ENCODE data around the gene FHOD3.

FHOD3 gene

DNA sequence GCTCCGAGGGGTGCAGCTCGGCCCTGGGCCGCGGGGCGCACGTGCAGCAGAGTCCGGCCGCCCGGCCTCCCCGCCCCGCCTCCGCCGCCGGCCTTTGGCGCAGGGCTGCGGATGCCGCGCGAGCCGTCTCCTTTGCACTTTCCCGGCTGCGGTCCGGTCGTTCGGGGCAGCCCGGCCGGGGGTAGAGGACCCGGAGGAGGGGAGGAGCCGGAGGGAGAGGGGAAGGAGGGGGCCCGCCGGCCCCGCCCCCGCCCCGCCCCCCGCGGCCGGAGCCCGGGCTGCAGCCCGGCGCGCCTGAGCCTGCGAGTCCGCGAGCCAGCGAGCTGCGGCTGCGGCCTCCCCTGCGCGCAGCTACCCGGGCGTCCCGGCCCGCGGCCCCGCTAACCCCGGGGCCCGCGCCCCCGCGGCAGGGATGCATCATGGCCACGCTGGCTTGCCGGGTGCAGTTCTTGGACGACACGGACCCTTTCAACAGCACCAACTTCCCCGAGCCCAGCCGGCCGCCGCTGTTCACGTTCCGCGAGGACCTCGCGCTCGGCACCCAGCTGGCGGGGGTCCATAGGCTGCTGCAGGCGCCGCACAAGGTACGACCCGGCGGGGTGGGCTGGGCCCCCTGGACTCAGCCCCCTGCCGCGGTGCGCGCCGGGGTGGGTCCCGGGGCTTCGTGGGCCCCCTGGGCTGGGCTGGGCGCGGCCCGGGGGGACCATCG, at the start of gene FHOD3:
Gene FHOD3, plus strand, starts transcription at position 297 of the 709 bp plus-strand sequence. Its CDS starts 123 bp downstream, at position 420.
- DNase-seq (ENCODE audit: low read depth) = no peak

DNA sequence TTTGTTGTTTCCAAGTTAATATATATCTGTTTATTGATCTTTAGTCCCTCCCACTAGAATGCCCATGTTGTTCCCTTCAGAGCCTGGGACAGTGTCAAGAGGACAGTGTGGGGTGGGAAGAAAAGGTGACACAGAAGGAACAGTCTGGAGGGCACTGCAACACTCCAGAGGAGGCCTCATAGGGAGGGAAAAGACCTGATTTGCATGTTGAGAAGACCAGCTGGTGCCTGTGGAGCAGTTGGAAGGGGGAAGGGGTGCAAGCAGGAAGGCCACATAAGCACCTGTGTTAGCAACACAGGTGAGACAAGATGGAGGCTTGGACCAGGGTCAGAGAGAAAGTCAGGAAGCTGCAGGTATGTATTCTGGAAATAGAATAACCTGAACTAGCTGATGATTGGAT, 48.1 kb upstream of the FHOD3 start:
- no peak for DNase-seq (ENCODE audit: low read depth)

DNA sequence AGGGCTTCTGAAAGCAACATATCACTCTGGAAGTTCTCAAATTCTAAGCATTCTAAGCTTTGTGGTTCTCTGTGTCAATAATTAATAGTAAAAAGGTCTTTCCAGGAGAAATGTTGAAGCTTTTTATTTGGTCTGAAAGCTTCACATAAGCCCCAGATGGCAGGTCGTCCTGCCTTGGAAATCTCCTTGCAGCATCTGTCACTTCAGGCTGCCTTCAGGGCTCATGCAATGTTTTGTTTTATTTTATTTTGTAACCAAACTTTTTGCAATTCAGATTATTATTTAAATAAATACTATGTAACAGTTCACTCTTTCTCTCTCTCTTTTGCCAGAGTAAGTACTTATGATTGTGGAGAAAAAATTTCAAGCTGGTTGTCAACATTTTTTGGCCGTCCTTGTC, 46.7 kb upstream of the FHOD3 start:
- DNase-seq (ENCODE audit: low read depth) = no peak

DNA sequence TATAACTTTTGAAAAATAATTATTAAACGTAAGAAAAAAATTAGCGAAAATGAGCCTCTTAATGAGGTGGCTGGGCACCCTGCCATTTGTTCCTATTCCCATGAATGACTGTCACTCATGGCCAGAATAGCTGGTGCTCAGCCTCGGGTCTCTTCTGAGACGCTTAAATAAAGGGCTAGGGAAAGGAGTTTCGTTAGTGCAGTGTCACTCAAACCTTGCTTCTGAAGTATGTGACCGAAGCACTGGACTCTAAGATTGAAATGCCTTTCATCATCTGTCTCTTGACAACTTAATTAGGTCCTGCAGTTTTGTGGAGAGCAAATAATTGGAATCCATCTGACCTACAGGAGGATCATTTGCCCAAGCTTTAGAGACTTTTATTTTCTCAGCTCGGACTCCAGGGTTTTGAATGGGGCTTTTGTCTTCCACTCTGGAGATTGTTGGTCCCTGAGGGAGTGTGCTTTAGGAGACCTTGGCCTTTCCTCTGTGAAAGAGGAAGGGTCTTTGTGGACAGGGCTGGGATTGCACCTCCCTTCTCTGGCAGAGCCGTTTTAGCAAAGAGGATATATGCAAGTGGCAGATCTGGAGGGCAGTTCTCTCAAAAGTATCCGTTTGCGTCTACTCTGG, 42.3 kb upstream of the FHOD3 start:
- no peak for DNase-seq (ENCODE audit: low read depth)

DNA sequence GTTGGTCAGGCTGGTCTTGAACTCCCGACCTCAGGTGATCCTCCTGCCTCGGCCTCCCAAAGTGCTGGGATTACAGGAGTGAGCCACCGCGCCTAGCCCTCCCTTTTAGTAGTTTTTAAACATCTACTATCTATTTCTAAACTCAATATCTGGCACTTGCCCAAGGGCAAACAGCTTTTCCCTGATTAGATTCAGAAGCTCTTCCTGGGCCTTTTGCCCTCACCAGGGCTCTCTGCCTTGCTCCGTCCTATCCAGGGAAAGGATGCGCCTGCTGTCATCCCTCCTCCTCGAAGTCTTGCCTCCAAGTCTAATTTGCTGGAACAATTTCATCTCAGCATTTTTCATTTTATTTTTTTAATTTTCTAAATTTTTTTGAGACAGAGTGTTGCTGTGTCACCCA, 41.4 kb upstream of the FHOD3 start:
- no peak for DNase-seq (ENCODE audit: low read depth)

DNA sequence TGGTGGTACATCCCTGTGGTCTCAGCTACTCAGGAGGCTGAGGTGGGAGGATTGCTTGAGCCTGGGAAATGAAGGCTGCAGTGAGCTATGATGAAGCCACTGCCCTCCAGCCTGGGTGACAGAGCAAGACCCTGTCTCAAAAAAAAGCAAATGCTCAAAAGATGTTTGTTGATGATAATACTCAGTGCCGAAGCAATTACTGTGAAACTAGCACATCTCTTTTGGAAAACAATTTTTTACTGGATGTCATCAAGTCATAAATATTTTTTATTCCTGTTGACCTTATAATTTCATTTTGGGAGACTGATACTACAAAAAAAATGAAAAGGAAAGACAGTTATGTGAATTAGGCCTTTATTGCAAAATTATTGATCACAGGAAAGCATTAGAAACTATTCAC, 34.5 kb upstream of the FHOD3 start:
- no peak for DNase-seq (ENCODE audit: low read depth)

DNA sequence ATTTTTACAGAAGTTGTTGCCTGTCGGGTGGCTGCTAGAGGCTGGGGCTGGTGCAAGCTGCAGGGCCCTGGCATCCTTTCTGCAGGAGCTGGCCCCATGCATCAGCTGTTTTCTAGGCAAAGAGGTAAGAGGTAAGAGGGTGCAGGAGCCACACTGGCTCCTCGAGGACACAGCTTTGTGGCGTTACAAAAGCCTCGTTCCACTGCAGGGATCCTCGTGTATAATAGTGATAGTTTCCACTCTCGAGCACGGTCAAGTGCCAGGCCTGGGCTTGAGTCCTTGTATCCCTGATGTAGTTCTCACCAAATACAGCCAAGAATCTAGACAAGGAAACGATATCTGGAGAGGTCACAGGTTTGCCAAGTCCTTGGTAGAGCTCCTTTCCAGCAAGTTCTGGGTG, 33.2 kb upstream of the FHOD3 start:
- DNase-seq (ENCODE audit: low read depth) = no peak

DNA sequence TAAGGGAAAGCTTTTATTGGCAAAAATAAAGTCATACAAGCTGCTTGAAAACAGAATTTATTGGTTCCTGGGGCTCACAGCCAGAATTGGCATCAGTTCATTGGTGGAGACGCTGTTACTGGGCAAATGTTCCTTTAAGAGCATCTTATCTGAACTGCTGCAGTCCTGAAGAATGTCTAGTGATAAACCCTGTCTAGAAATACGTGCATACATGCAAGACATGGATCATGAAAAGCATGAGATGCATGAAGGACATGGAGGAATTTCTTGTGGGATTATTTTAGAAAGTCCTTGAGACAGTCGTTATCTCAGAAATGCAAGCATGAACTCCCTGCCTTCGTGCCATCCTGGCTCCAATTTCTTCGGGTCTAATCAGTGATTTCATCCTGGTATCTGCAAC, 32.5 kb upstream of the FHOD3 start:
- no peak for DNase-seq (ENCODE audit: low read depth)

DNA sequence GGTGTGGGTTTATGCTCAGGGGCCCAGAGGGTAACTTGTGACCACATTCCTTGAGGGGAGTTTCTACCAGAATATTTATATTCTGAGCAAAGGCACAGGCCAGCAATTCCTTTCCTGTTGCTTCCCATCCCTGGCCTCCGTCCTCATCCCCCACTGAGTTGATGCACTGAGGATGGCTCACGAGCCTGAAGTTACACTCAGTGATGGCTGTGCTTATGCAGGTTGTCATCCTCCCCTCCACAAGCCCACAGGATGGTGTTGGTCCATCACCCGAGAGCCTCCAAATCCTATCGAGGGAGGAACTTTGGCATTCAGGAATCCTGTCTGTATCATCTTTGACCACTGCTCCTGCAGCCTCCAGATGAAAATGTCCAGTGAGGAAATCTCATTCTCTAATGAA, 28.4 kb upstream of the FHOD3 start:
- DNase-seq (ENCODE audit: low read depth) = no peak

DNA sequence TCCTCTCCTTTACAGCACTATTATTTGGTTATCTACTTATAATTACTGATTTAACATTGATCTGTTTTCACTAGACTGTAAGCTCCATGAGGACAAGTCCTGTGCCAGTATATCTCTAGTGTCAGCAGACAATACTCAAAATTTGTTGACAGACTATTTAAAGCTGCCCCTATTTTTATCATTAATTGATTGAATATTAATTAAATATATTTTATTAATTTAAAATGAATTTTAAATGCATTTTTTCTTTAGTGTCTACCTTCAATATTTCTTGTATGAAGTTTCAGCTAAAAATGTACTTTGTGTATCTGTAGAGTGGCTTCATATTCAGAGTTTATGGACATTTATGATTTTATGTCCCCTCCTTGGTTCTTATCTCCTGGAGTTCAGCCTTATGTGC, 26.4 kb upstream of the FHOD3 start:
- DNase-seq (ENCODE audit: low read depth) = no peak

DNA sequence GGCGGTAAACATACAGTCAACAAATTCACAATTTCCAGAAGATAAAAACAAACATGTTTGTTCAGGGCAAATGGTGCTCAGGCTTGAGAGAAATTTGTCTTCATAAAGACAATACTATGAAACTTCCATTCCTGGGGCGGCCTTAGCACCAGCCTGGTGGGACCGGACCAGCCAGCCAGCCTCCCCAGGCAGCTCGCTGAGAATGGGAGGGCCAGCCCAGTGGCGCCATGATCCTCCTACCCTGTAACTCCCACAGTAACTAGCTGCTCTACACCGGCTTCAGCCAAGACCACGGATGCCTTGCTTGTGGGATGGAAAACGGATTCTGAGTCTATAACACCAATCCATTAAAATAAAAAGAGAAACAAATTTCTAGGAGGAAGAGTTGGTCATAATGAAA, 24.2 kb upstream of the FHOD3 start:
- no peak for DNase-seq (ENCODE audit: low read depth)

DNA sequence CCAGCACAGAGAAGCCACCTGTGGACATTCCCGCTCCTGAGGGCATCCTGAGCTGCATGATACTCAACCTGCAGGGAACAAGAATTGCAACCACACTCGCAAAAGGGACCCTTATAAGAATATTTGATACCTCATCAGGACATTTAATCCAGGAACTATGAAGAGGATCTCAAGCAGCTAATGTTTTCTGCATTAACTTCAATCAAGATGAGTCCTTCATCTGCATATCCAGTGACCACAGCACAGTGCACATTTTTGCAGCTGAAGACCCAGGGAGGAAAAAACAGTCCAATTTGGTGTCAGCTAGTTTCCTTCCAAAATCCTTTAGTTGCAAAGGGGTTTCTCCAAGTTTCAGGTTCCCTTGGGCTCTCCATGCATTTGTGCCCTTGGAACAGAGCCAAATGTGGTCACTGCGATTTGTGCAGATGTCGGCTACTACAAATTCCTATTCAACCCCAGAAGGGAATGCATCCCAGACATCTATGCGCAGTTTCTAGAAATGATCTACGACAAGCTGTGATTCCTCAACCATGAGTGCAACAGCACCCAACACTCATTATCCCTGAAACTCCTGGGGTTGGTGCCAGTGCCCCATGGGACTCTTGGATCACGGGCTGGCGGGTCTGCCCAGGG, 23.3 kb upstream of the FHOD3 start:
- DNase-seq (ENCODE audit: low read depth) = no peak

DNA sequence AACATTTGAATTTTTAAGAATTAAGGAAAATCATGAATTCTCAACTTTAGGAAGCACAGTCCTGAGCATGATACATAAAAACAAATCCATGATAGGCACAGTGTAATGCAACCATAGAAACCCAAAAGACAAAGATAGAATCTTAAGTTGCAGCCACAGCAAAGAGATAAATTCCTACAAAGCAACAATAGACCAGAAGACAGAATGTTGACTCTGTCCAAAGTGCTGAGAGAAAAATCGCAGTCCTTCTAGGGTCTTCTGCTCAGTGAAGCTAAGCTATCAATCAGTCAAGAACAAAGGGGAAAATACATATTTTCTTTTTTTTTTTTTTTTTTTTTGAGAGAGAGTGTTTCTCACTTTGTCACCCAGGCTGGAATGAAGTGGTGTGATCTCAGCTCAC, 22.0 kb upstream of the FHOD3 start:
- DNase-seq (ENCODE audit: low read depth) = no peak

DNA sequence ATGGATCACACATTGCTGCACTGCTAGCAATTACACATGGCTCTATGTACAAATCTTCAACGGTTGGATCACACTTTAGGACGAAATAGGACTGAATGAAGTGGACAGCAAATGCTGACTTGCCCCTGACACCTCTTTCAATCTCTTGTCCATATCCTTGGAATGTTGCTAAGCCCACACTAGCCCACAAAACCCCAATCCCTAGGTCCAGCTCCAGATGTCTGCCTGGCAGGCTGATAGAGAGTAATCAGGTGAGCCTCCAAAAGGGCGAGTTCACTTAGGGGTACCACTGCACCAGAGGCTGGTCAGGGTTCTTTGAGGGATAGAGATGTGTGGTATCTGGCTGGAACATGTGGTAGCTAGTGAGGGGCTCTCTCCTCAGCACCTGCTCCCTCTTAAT, 18.5 kb upstream of the FHOD3 start:
- DNase-seq (ENCODE audit: low read depth) = no peak

DNA sequence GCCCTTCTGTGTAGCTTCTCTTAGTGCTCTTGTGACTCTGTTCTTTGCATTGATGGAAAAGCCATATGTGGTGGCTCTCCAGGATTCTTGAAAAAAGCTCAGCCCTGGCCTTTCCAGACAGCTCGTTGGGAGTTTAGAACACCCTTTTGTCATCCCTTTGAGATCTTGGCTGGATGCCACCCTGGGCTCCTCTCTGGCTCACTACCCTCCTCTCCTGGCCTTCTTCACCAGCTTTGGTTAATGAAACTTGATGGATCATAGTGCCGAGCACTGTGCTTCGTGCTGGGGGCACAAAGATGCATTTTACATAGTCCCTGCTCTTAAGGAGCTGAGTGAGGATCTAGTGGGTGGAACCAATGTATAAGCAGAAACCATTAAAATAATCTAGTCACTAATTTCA, 15.6 kb upstream of the FHOD3 start:
- DNase-seq (ENCODE audit: low read depth) = no peak

DNA sequence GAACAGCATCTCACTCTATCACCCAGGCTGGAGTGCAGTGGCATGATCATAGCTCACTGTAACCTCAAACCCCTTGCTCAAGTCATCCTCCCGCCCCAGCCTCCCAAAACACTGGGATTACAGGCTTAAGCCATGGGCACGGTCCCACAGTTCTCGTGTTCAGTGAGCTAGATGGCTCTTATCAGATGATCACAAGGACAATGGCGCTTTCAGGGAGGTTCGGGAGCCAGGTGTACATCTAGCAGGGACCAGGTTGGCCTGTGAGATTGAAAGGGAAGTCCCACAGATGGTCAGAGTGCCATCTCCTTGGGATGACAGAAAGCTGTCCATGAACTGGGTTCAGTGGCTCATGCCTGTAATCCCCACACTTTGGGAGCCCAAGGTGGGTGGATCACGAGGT, 14.1 kb upstream of the FHOD3 start:
- DNase-seq (ENCODE audit: low read depth) = no peak

DNA sequence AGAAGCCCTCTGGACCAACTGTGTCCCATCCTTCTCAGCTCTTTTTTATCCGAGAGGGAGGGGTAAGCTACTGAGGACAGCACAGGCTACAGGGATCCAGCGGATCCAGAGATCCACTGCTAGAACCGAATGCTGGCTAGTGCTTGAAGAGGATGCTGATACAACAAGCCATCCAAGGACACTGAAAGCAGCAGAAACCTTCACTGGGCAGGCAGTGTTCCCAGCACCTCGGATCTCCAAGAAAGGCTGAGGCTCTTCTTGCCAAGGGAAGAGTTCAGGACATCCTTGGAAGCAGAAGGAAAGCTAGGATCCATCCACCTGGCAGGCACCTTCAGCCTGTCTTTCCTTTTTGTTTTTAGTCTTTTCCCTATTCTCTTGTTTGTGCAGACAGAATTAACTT, 13.2 kb upstream of the FHOD3 start:
- no peak for DNase-seq (ENCODE audit: low read depth)

DNA sequence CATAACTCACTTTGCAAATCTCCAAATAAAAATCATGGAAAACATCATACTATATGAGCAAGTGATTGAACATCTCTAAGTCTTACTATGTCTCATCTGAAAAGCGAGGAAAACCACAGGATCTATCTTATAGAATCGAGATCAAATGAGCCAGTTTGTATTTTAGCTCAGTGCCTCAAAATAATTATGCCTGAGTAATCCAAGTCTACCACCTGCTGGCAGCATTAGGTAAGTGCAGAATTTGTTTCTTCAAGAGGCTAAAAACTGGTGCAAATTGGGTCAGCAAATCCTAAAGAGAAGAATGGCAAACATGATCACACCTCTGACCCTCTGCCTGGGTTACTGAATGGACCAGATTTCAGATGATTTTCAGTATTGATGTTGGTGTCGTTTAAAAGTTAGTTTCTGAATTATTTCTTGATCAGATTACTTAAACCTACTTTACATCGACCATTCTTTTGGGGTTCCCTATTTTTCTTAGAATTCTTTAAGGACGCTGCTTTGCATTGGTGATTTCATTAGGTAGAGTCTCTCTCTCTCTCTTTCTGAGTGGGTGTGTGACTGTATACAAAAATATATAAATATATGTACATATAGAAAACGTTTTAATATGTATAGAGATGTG, 12.7 kb upstream of the FHOD3 start:
- no peak for DNase-seq (ENCODE audit: low read depth)

DNA sequence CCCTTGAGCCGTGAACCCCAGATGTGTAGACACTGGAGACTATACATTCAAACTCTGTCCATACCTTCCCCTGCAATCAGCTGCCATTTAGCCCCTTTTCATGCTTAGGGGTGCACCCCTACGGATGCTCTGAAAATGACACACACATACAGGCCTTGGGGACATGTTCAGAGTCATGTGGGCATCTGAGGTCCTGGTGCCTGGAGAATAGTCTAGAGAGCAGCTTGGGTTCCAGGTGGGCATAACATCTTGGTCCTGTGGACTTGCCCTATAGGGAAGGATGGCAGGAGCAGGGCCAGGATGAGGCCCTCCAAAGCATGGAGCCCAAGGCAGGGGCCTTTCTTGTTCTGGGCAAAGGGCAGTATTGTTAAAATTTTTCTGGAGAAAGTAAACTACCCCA, 9.9 kb upstream of the FHOD3 start:
- no peak for DNase-seq (ENCODE audit: low read depth)

DNA sequence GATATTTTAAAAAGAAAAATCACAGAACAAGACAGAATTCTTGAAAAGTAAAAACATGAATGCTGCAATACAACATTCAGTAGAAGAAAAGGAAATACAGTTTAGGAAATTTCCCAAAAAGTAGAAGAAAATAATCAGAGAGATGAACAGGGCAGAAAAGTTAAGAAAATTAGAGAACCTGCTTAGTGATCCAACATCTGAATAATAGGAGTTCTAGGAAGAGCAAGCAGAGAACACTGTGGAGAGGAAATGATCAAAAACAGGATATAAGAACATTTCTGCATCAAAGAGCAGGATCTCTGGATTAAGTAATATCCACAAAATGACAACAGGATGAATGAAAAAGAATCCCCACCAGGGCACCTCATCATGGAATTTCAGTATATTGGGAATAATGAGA, 8.8 kb upstream of the FHOD3 start:
- DNase-seq (ENCODE audit: low read depth) = no peak

DNA sequence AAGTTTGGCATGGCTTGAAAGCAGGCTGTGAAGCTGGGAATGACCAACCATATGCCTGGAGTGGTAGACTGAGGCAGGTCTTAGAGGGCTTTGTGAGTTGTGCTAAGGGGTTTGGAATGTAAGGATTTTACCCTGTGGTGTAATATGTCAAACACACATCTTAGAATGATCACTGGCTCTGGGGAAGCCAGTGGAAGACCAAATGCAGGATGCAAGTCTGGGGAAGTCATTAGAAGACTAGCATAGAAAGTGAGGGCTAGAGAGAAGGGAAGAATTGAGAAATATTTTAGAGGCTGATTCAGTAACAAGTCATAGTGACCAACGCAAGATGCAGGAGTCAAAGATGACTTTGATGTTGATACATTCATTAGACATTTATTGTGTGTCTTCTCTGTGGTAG, 3.5 kb upstream of the FHOD3 start:
- no peak for DNase-seq (ENCODE audit: low read depth)

DNA sequence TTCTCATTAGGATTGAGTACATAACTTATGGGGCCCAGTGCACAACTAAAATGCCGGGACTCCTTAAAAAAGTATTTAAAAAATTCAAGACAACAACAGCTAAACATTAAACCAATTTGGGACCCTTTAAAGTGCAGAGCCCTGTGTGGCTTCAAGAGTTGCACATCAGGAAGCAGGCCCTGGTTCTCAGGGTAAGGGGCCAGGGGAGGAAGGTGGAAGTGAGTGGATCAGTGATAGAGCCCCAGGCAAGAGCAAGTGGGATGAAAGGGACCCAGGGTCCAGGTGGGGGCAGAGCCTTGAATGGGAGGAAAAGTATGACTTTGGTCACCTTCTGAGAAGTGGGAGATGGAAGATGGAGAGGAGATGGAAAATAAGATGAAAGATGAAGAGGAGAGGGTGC, 2.3 kb upstream of the FHOD3 start:
- DNase-seq (ENCODE audit: low read depth) = no peak

DNA sequence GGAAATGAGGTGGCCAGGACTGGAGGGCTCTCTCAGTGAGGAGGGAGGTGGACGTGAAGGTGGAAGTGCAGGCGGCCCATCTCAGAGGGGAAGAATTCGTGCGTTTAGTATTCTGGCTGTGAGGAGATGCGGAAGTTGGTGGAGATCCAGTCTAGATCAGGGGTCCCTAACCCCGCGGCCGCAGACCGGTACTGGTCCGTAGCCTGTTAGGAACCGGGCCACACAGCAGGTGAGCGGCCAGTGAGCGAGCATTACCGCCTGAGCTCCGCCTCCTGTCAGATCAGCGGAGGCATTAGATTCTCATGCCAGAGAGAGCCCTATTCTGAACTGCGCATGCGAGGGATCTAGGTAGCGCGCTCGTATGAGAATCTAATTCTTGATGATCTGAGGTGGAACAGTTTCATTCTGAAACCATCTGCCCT, 1.6 kb upstream of the FHOD3 start:
- no peak for DNase-seq (ENCODE audit: low read depth)

Data from activated T-helper 9 cell treated with anti-CD3 and anti-CD28 coated beads, Interleukin-2, amount 50 U/mL, for 16 hours (primary cell).